Esophagus (tissue), 2 donors: ENCODE measurements around the gene FANCE. TPM values are rescaled to one million over a fixed set of nuclear protein-coding genes. Genes with fewer than 3 reads are reported as not detected.

Experiments
- H3K27ac ChIP-seq, 2 donors: one replicate each; pipeline ENCODE4 v1.5.1; 2013; ENCODE audit warnings: low read depth in 2 of 2, mild to moderate bottlenecking in 2 of 2, inconsistent platforms in 1 of 2, low read length in 1 of 2, moderate library complexity in 1 of 2
- H3K27me3 ChIP-seq, 2 donors: one replicate each; pipeline ENCODE4 v1.6.1; 2013; ENCODE audit warnings: low read length in 2 of 2, control low read depth in 1 of 2, mild to moderate bottlenecking in 1 of 2; ENCODE audit not compliant: insufficient read depth in 2 of 2, control insufficient read depth in 1 of 2
- H3K36me3 ChIP-seq, 2 donors: one replicate each; pipeline ENCODE4 v1.6.1; 2013; ENCODE audit warnings: low read length in 1 of 2; ENCODE audit not compliant: control insufficient read depth in 2 of 2, insufficient read depth in 2 of 2
- H3K4me1 ChIP-seq, 2 donors: one replicate each; pipeline ENCODE4 v1.6.1; 2013; ENCODE audit warnings: low read length in 1 of 2; ENCODE audit not compliant: control insufficient read depth in 2 of 2, insufficient read depth in 2 of 2
- H3K4me3 ChIP-seq, 2 donors: one replicate each; pipeline ENCODE4 v1.5.1; 2013; ENCODE audit warnings: low read length in 2 of 2, mild to moderate bottlenecking in 2 of 2, low read depth in 1 of 2, moderate library complexity in 1 of 2
- H3K9me3 ChIP-seq, 2 donors: one replicate each; pipeline ENCODE4 v1.6.1; 2013; ENCODE audit warnings: mild to moderate bottlenecking in 2 of 2, low read depth in 1 of 2, low read length in 1 of 2, moderate library complexity in 1 of 2; ENCODE audit not compliant: control insufficient read depth in 2 of 2, insufficient read depth in 1 of 2
- WGBS, 2 donors: extraction: QIAGEN DNeasy Blood & Tissue Kit; methylation state at CpG; one replicate each; pipeline ENCODE4 v1.1.7; 2013; 5-methylcytosine and 5-hydroxymethylcytosine counted together
- polyA plus RNA-seq, 2 donors: library from polyadenylated mRNA; stranded (reverse); fragments of 200-250 nt; gene quantifications; one replicate each; pipeline ENCODE4 v1.2.3, GENCODE V29; 2013
- donor health status: healthy with polysubstance abuse.
- donor health status: Bipolar disorder and iron deficiency.

Gene FANCE
- polyA plus RNA-seq, 2 donors = 4.6 to 6.3 TPM

- H3K36me3 ChIP-seq = peaks cover 12 to 36% of the 10 kb centered on the region in 2 donors
- peaks cover 0 to 2% of the 10 kb centered on the region in 2 donors for H3K4me1 ChIP-seq
- no peak overlapping the region for H3K4me3 ChIP-seq
- 88 to 90% methylated on average over 7 of the region's 7 CpGs for WGBS, 2 donors
- peaks cover 0 to 4% of the 10 kb centered on the region in 2 donors for H3K9me3 ChIP-seq
- H3K27ac ChIP-seq = no peak overlapping the region
- no peaks in the 10 kb centered on the region for H3K27me3 ChIP-seq
Measured at GRCh38 chr6:35478259-35478658, 26.1 kb downstream of the FANCE start.

GRCh38 chr6:35480176-35480575, 28.0 kb downstream of the FANCE start:
- Histone ChIP-seq H3K27ac (no peak overlapping the region), H3K9me3 (peaks cover 0 to 4% of the 10 kb centered on the region in 2 donors), H3K36me3 (peaks cover 6 to 36% of the 10 kb centered on the region in 2 donors), H3K4me3 (no peak overlapping the region), H3K27me3 (no peaks in the 10 kb centered on the region), H3K4me1 (peaks cover 0 to 10% of the 10 kb centered on the region in 2 donors)
- WGBS, 2 donors = 92% methylated on average over 12 of the region's 12 CpGs

- H3K4me1 ChIP-seq = peaks cover 0 to 17% of the 10 kb centered on the region in 2 donors
- H3K9me3 ChIP-seq = peaks cover 0 to 4% of the 10 kb centered on the region in 2 donors
- H3K27ac ChIP-seq = no peak overlapping the region
- 81 to 84% methylated on average over 8 of the region's 8 CpGs for WGBS, 2 donors
- no peak overlapping the region for H3K4me3 ChIP-seq
- no peaks in the 10 kb centered on the region for H3K27me3 ChIP-seq
- peaks cover 6 to 31% of the 10 kb centered on the region in 2 donors for H3K36me3 ChIP-seq
Measured at GRCh38 chr6:35481226-35481625, 29.1 kb downstream of the FANCE start.

- WGBS, 2 donors = 94 to 97% methylated on average over 4 of the region's 4 CpGs
- H3K27me3 ChIP-seq = no peaks in the 10 kb centered on the region
- H3K36me3 ChIP-seq = peaks cover 6 to 24% of the 10 kb centered on the region in 2 donors
- H3K4me3 ChIP-seq = no peak overlapping the region
- H3K27ac ChIP-seq = peak overlapping the region; percentile 5 to 48
- peaks cover 0 to 4% of the 10 kb centered on the region in 2 donors for H3K9me3 ChIP-seq
- H3K4me1 ChIP-seq = peaks cover 0 to 27% of the 10 kb centered on the region in 2 donors
Measured at GRCh38 chr6:35483062-35483461, 30.9 kb downstream of the FANCE start.

- Histone ChIP-seq H3K27ac (peak overlapping the region in 1 of 2 donors; percentile 48), H3K4me3 (no peak overlapping the region), H3K4me1 (peaks cover 2 to 31% of the 10 kb centered on the region in 2 donors), H3K27me3 (no peaks in the 10 kb centered on the region), H3K36me3 (peaks cover 6 to 20% of the 10 kb centered on the region in 2 donors), H3K9me3 (peaks cover 0 to under 1% of the 10 kb centered on the region in 2 donors)
- WGBS, 2 donors = 86 to 87% methylated on average over 3 of the region's 3 CpGs
Measured at GRCh38 chr6:35483490-35483889, 31.4 kb downstream of the FANCE start.

- Histone ChIP-seq H3K9me3 (no peaks in the 10 kb centered on the region), H3K27me3 (no peaks in the 10 kb centered on the region), H3K4me1 (peaks cover 2 to 31% of the 10 kb centered on the region in 2 donors), H3K27ac (peak overlapping the region; percentile 3 to 90), H3K36me3 (peaks cover 6 to 19% of the 10 kb centered on the region in 2 donors), H3K4me3 (no peak overlapping the region)
- WGBS, 2 donors = 74 to 83% methylated on average over 13 of the region's 13 CpGs
Measured at GRCh38 chr6:35483893-35484645, 31.9 kb downstream of the FANCE start.

GRCh38 chr6:35484921-35485392, 32.8 kb downstream of the FANCE start:
- H3K9me3 ChIP-seq = no peaks in the 10 kb centered on the region
- no peak overlapping the region for H3K4me3 ChIP-seq
- WGBS, 2 donors = 76% methylated on average over 7 of the region's 7 CpGs
- no peaks in the 10 kb centered on the region for H3K27me3 ChIP-seq
- H3K36me3 ChIP-seq = peaks cover 6 to 16% of the 10 kb centered on the region in 2 donors
- peaks cover 5 to 33% of the 10 kb centered on the region in 2 donors for H3K4me1 ChIP-seq
- peak overlapping the region; percentile 90 to 93 for H3K27ac ChIP-seq

GRCh38 chr6:35485402-35485877, 33.3 kb downstream of the FANCE start:
- Histone ChIP-seq H3K27me3 (no peaks in the 10 kb centered on the region), H3K9me3 (no peaks in the 10 kb centered on the region), H3K36me3 (peaks cover 3 to 16% of the 10 kb centered on the region in 2 donors), H3K27ac (peak overlapping the region; percentile 90 to 93), H3K4me1 (peaks cover 5 to 36% of the 10 kb centered on the region in 2 donors), H3K4me3 (peak overlapping the region in 1 of 2 donors; percentile 23)
- WGBS, 2 donors = 26 to 44% methylated on average over 11 of the region's 11 CpGs

GRCh38 chr6:35486005-35486925, 34.1 kb downstream of the FANCE start:
- H3K36me3 ChIP-seq = peaks cover 3 to 16% of the 10 kb centered on the region in 2 donors
- H3K9me3 ChIP-seq = no peaks in the 10 kb centered on the region
- no peaks in the 10 kb centered on the region for H3K27me3 ChIP-seq
- H3K4me1 ChIP-seq = peaks cover 6 to 43% of the 10 kb centered on the region in 2 donors
- 36 to 37% methylated on average over 52 to 61 of the region's 61 CpGs for WGBS, 2 donors
- peak overlapping the region; percentile 90 to 93 for H3K27ac ChIP-seq
- H3K4me3 ChIP-seq = peak overlapping the region; percentile 17 to 23
